GM23338 (cell line): ENCODE measurements around the gene PSMG2.

Source experiments
- CREB1 ChIP-seq: fragments of 250-450 bp; sonication (Bioruptor Pico); IDR thresholded peaks from 2 replicates; pipeline ENCODE4 v1.5.0; 2020; ENCODE audit warnings: low read depth, mild to moderate bottlenecking, moderate library complexity
- EZH2phosphoT487 ChIP-seq: fragments of 200-600 bp; sonication (generic); IDR thresholded peaks from one replicate; pipeline ENCODE4 v1.8.1; 2018; ENCODE audit warnings: antibody characterized with exemption; ENCODE audit not compliant: unreplicated experiment
- NANOG ChIP-seq: IDR thresholded peaks from 2 replicates; pipeline ENCODE4 v1.6.1; 2016; ENCODE audit warnings: antibody characterized with exemption, borderline replicate concordance
- TF ChIP-seq, protein P1 (sequence below), 2 experiments: fragments of 200-600 bp in 1 of 2; sonication (generic) in 1 of 2; conservative IDR thresholded peaks; 2 replicates each; pipeline versions ENCODE4 v1.5.1 to v1.6.1; 2016 to 2017; ENCODE audit warnings: antibody characterized with exemption in 2 of 2, low read depth in 2 of 2, mild to moderate bottlenecking in 2 of 2, moderate library complexity in 1 of 2

- TF ChIP-seq NANOG = no peak
- TF ChIP-seq, protein P1, sequence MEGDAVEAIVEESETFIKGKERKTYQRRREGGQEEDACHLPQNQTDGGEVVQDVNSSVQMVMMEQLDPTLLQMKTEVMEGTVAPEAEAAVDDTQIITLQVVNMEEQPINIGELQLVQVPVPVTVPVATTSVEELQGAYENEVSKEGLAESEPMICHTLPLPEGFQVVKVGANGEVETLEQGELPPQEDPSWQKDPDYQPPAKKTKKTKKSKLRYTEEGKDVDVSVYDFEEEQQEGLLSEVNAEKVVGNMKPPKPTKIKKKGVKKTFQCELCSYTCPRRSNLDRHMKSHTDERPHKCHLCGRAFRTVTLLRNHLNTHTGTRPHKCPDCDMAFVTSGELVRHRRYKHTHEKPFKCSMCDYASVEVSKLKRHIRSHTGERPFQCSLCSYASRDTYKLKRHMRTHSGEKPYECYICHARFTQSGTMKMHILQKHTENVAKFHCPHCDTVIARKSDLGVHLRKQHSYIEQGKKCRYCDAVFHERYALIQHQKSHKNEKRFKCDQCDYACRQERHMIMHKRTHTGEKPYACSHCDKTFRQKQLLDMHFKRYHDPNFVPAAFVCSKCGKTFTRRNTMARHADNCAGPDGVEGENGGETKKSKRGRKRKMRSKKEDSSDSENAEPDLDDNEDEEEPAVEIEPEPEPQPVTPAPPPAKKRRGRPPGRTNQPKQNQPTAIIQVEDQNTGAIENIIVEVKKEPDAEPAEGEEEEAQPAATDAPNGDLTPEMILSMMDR (conservative IDR thresholded peaks at IDR 0.05; ENCODE audit: low read depth in 2 of 2) = no peak
- TF ChIP-seq CREB1 (CRISPR knock-in tag) = no peak
- no peak for TF ChIP-seq EZH2phosphoT487
Observed at GRCh38 chr18:12722731-12723130, 19.9 kb downstream of the PSMG2 start.
